ENCODE data around the gene ADAMTSL1.

The ADAMTSL1 gene

GRCh38 chr9:18531136-18532065, 57.4 kb downstream of the ADAMTSL1 start:
- H3K4me3 ChIP-seq (ENCODE audit: low read depth, low read length), result no peak overlapping the region
- no peak for DNase-seq (ENCODE audit: low read depth)
- no peak for TF ChIP-seq CTCF (conservative IDR thresholded peaks at IDR 0.05; ENCODE audit: low read depth, low read length)

- DNase-seq (ENCODE audit: low read depth), result no peak
- TF ChIP-seq CTCF (conservative IDR thresholded peaks at IDR 0.05; ENCODE audit: low read depth, low read length), result no peak
- no peak overlapping the region for H3K4me3 ChIP-seq (ENCODE audit: low read depth, low read length)
Measured at GRCh38 chr9:18534611-18535010, 60.7 kb downstream of the ADAMTSL1 start.

GRCh38 chr9:18536554-18536953, 62.6 kb downstream of the ADAMTSL1 start:
- DNase-seq (ENCODE audit: low read depth), result no peak
- TF ChIP-seq CTCF (conservative IDR thresholded peaks at IDR 0.05; ENCODE audit: low read depth, low read length), result no peak
- no peak overlapping the region for H3K4me3 ChIP-seq (ENCODE audit: low read depth, low read length)

- TF ChIP-seq CTCF (conservative IDR thresholded peaks at IDR 0.05; ENCODE audit: low read depth, low read length), result no peak
- DNase-seq (ENCODE audit: low read depth), result no peak
- no peak overlapping the region for H3K4me3 ChIP-seq (ENCODE audit: low read depth, low read length)
Measured at GRCh38 chr9:18539203-18539693, 65.3 kb downstream of the ADAMTSL1 start.

GRCh38 chr9:18542837-18543405, 69.0 kb downstream of the ADAMTSL1 start:
- TF ChIP-seq CTCF (conservative IDR thresholded peaks at IDR 0.05; ENCODE audit: low read depth, low read length), result no peak
- H3K4me3 ChIP-seq (ENCODE audit: low read depth, low read length), result no peak overlapping the region
- DNase-seq (ENCODE audit: low read depth), result no peak

GRCh38 chr9:18543406-18544192, 69.6 kb downstream of the ADAMTSL1 start:
- no peak for TF ChIP-seq CTCF (conservative IDR thresholded peaks at IDR 0.05; ENCODE audit: low read depth, low read length)
- no peak overlapping the region for H3K4me3 ChIP-seq (ENCODE audit: low read depth, low read length)
- DNase-seq (ENCODE audit: low read depth), result peak; percentile 74
